ENCODE measurements around the gene CERK.

DNA sequence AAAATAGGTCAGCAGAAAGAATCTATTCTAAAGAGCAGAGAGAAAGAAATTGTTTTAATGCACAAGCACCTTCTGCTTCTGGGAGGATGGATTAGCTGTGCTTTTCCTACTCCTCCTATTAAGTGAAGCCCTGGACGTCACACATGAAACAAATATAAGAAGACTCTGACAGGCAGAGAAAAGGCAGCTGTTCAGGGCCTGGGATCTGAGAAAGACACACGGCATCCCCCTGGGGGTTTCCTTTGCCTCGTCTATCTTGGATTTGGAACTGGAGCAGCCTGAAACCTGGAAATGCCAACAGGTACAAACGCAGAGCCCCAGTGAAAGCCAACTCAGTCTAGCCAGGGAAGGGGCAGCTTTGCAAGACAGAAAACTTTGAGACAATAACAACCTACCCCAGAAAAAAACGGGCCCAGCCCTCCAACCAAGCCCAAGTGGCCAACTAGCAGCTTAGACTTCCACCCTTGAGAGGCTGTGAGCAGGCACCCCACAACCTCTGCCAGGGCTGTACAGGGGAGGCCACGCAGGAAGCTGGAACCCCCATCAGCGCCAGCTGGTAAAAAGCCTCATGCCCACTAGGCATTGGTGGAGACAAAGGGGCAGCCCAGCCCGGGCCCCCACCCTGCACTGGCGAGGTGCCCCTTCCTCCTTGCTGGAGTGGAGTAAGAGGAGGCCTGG, 7.3 kb downstream of the CERK start:
- TF ChIP-seq, protein P1, sequence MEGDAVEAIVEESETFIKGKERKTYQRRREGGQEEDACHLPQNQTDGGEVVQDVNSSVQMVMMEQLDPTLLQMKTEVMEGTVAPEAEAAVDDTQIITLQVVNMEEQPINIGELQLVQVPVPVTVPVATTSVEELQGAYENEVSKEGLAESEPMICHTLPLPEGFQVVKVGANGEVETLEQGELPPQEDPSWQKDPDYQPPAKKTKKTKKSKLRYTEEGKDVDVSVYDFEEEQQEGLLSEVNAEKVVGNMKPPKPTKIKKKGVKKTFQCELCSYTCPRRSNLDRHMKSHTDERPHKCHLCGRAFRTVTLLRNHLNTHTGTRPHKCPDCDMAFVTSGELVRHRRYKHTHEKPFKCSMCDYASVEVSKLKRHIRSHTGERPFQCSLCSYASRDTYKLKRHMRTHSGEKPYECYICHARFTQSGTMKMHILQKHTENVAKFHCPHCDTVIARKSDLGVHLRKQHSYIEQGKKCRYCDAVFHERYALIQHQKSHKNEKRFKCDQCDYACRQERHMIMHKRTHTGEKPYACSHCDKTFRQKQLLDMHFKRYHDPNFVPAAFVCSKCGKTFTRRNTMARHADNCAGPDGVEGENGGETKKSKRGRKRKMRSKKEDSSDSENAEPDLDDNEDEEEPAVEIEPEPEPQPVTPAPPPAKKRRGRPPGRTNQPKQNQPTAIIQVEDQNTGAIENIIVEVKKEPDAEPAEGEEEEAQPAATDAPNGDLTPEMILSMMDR (IDR thresholded peaks at IDR 0.05): no peak
- no peak for TF ChIP-seq POLR2AphosphoS5 (IDR thresholded peaks at IDR 0.05)
